CD4-positive, alpha-beta T cell (primary cell): ENCODE data around the gene IL33. TPM values are rescaled to one million over a fixed set of nuclear protein-coding genes. Genes with fewer than 3 reads are reported as not detected.

Experiments used
- ATAC-seq: fragments of 200-7000 bp; cut with Tn5 transposase; one replicate; pipeline ENCODE4 v1.10.0; 2022; ENCODE audit warnings: mild to moderate bottlenecking; ENCODE audit not compliant: poor library complexity
- CTCF ChIA-PET: fragments of 350-600 bp; sonication (Branson Sonifier 250); formaldehyde crosslinking; loops from one replicate; lab custom pipeline; 2021; ENCODE audit warnings: antibody characterized with exemption, inconsistent platforms; lab: Charles Lee
- POLR2A ChIA-PET: fragments of 350-600 bp; sonication (Branson Sonifier 250); formaldehyde crosslinking; loops from one replicate; lab custom pipeline; 2021; ENCODE audit warnings: antibody characterized with exemption, inconsistent platforms; lab: Charles Lee
- DNase-seq, 14 experiments: peaks; one replicate each; pipeline ENCODE4 v3.0.0-alpha.2; 2013 to 2020; ENCODE audit warnings: mixed read lengths in 2 of 14
- H3K27ac ChIP-seq, 2 donors: one replicate each; pipeline versions ENCODE4 v1.5.1 to v1.7.0; 2013; ENCODE audit warnings: low read length in 2 of 2, low read depth in 1 of 2, mild to moderate bottlenecking in 1 of 2
- H3K27me3 ChIP-seq, 2 experiments: 1 replicate in 1 of 2; 2 replicates in 1 of 2; pipeline versions ENCODE4 v1.6.1 to v1.7.0; 2013; ENCODE audit warnings: low read length in 2 of 2, control low read depth in 1 of 2, mild to moderate bottlenecking in 1 of 2, moderate library complexity in 1 of 2; ENCODE audit not compliant: insufficient read depth in 2 of 2, control insufficient read depth in 1 of 2
- H3K36me3 ChIP-seq: one replicate; pipeline ENCODE4 v1.6.1; 2013; ENCODE audit warnings: low read length, control low read depth; ENCODE audit not compliant: insufficient read depth
- H3K4me1 ChIP-seq: one replicate; pipeline ENCODE4 v1.6.1; 2013; ENCODE audit warnings: low read length, control low read depth; ENCODE audit not compliant: insufficient read depth
- H3K4me3 ChIP-seq: one replicate; pipeline ENCODE4 v1.5.1; 2013; ENCODE audit warnings: mild to moderate bottlenecking, low read length, moderate library complexity
- H3K9me3 ChIP-seq, 2 experiments: 1 replicate in 1 of 2; 2 replicates in 1 of 2; pipeline versions ENCODE4 v1.6.1 to v1.7.0; 2013; ENCODE audit warnings: low read length in 2 of 2, mild to moderate bottlenecking in 2 of 2, control low read depth in 1 of 2, moderate library complexity in 1 of 2; ENCODE audit not compliant: control insufficient read depth in 1 of 2, insufficient read depth in 1 of 2
- H3K27ac Mint-ChIP-seq: one replicate; pipeline ENCODE4 v1.8.0; 2020; ENCODE audit warnings: mixed read lengths
- H3K27me3 Mint-ChIP-seq: one replicate; pipeline ENCODE4 v1.8.0; 2021; ENCODE audit warnings: mixed read lengths
- H3K36me3 Mint-ChIP-seq: one replicate; pipeline ENCODE4 v1.8.0; 2021; ENCODE audit warnings: low read depth, mixed read lengths
- H3K4me1 Mint-ChIP-seq: one replicate; pipeline ENCODE4 v1.8.0; 2021; ENCODE audit warnings: low read depth, mixed read lengths
- H3K4me3 Mint-ChIP-seq: one replicate; pipeline ENCODE4 v1.8.0; 2020; ENCODE audit warnings: mild to moderate bottlenecking, mixed read lengths
- H3K9me3 Mint-ChIP-seq: one replicate; pipeline ENCODE4 v1.8.0; 2020; ENCODE audit warnings: mixed read lengths
- intact Hi-C, 2 experiments: fragments of 100-400 bp; cut with DNase I in 1 of 2; cut with micrococcal nuclease in 1 of 2; formaldehyde crosslinking; loops; one replicate each; pipeline versions ENCODE4 v1.15.1 to v1.9.0; 2023 to 2025; cut with DNase I, micrococcal nuclease
- total RNA-seq, 174 experiments: library from RNA in 2 of 174; stranded (reverse) in 2 of 174; gene quantifications; one replicate each; pipeline ENCODE4 v1.2.3 and lab custom pipeline; 2021 to 2026
- TF ChIP-seq, protein P1 (sequence below): fragments of 200-600 bp; IDR thresholded peaks from one replicate; pipeline ENCODE4 v1.8.0; 2022; ENCODE audit warnings: antibody characterized with exemption, mild to moderate bottlenecking

IL33 gene
- total RNA-seq, 2 experiments from 2014 or later, result not detected

DNA sequence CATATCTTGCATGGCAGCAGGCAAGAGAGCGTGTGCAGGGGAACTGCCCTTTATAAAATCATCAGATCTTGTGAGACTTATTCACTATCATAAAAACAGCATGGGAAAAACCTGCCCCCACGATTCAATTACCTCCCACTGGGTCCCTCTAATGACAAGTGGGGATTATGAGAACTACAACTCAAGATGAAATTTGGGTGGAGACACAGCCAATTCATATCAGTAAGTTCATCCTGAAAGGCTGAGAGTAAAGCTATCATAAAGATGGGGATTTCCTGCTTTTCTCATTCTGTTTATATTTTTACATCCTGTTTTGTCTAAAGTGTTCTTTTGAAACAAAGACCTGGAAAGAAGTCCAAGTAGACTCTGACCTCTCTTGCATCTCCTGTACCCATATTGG, 28.9 kb upstream of the IL33 start:
- Mint-ChIP-seq H3K4me1 (no peaks in the 10 kb centered on the region), H3K27me3 (peaks cover 49% of the 10 kb centered on the region), H3K9me3 (no peaks in the 10 kb centered on the region), H3K36me3 (no peaks in the 10 kb centered on the region), H3K4me3 (no peak overlapping the region), H3K27ac (no peak overlapping the region)
- no peaks in the 10 kb centered on the region for H3K4me1 ChIP-seq
- no peak for DNase-seq
- no peak for ATAC-seq
- POLR2A ChIA-PET, result no interaction called here
- H3K27ac ChIP-seq, result no peak overlapping the region
- CTCF ChIA-PET, result no interaction called here
- no peaks in the 10 kb centered on the region for H3K27me3 ChIP-seq
- H3K9me3 ChIP-seq, result no peaks in the 10 kb centered on the region
- H3K36me3 ChIP-seq, result no peaks in the 10 kb centered on the region
- TF ChIP-seq, protein P1, sequence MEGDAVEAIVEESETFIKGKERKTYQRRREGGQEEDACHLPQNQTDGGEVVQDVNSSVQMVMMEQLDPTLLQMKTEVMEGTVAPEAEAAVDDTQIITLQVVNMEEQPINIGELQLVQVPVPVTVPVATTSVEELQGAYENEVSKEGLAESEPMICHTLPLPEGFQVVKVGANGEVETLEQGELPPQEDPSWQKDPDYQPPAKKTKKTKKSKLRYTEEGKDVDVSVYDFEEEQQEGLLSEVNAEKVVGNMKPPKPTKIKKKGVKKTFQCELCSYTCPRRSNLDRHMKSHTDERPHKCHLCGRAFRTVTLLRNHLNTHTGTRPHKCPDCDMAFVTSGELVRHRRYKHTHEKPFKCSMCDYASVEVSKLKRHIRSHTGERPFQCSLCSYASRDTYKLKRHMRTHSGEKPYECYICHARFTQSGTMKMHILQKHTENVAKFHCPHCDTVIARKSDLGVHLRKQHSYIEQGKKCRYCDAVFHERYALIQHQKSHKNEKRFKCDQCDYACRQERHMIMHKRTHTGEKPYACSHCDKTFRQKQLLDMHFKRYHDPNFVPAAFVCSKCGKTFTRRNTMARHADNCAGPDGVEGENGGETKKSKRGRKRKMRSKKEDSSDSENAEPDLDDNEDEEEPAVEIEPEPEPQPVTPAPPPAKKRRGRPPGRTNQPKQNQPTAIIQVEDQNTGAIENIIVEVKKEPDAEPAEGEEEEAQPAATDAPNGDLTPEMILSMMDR, result no peak
- intact Hi-C loops, result no loop called here
- H3K4me3 ChIP-seq, result no peak overlapping the region

DNA sequence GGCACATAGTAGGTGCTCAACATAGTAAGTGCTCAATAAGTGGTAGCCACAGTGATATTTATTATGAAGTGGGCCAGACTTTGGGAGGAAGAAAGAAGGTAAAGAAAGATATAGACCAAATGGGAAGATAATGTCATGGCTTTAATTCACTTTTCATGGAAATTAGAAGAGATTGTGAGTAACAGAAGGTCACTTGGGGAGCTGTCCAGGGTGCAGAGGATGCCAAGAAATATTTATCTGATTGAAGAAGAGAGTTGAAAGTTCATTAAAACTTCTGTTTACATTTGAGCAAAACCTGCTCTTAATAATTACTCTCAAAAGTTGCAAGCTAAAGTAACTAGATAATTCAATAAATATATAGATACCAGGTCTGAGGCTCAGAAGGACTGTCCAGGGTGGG, 28.3 kb upstream of the IL33 start:
- Histone ChIP-seq H3K27ac (no peak overlapping the region), H3K36me3 (no peaks in the 10 kb centered on the region), H3K9me3 (no peaks in the 10 kb centered on the region), H3K4me1 (no peaks in the 10 kb centered on the region), H3K27me3 (no peaks in the 10 kb centered on the region), H3K4me3 (no peak overlapping the region)
- TF ChIP-seq, protein P1, result no peak
- H3K4me3 Mint-ChIP-seq, result no peak overlapping the region
- ATAC-seq (no peak), DNase-seq (no peak)
- ChIA-PET POLR2A (no interaction called here), CTCF (no interaction called here)
- H3K36me3 Mint-ChIP-seq, result no peaks in the 10 kb centered on the region
- no peak overlapping the region for H3K27ac Mint-ChIP-seq
- peaks cover 50% of the 10 kb centered on the region for H3K27me3 Mint-ChIP-seq
- intact Hi-C loops, result no loop called here
- no peaks in the 10 kb centered on the region for H3K4me1 Mint-ChIP-seq
- no peaks in the 10 kb centered on the region for H3K9me3 Mint-ChIP-seq

DNA sequence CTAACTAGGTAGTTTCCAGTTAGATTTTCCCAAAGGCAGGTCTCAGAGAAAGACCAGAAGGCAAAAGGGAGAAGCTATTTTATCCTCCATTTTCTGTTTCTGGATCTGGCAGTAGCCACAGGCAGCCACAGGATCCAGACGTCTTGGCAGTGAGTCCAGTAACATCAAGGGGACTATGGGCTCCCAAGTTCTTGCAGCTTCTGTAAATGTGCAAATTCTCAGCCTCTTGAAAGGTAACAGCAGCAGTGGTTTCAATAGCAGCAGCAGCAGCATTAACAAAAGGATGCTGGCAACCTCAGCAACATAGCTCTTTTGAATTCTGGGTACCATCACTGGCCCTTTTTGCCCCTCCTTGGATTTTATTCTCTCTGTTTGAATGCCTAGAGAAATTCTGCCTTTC, 27.1 kb upstream of the IL33 start:
- TF ChIP-seq, protein P1, result no peak
- ChIA-PET CTCF (no interaction called here), POLR2A (no interaction called here)
- Histone ChIP-seq H3K4me1 (no peaks in the 10 kb centered on the region), H3K36me3 (no peaks in the 10 kb centered on the region), H3K27ac (no peak overlapping the region), H3K9me3 (no peaks in the 10 kb centered on the region), H3K27me3 (no peaks in the 10 kb centered on the region), H3K4me3 (no peak overlapping the region)
- DNase-seq (no peak), ATAC-seq (no peak)
- intact Hi-C loops, result no loop called here
- H3K27me3 Mint-ChIP-seq, result peaks cover 43% of the 10 kb centered on the region
- no peak overlapping the region for H3K27ac Mint-ChIP-seq
- H3K36me3 Mint-ChIP-seq, result no peaks in the 10 kb centered on the region
- no peaks in the 10 kb centered on the region for H3K9me3 Mint-ChIP-seq
- H3K4me3 Mint-ChIP-seq, result no peak overlapping the region
- no peaks in the 10 kb centered on the region for H3K4me1 Mint-ChIP-seq
